HG03060 (cell line): ENCODE data around the gene NPSR1.
"Not testable (repeated sequence)": the region's sequence is repeated elsewhere in the genome, so short reads cannot be mapped to it uniquely, and the experiment has no call there.

Source experiments
- ATAC-seq: cut with Tn5 transposase; IDR thresholded peaks from one replicate; pipeline ENCODE4 v1.9.1; 2021; ENCODE audit warnings: low read depth, moderate number of reproducible peaks; ENCODE audit not compliant: unreplicated experiment

Gene NPSR1

GRCh38 chr7:34657632-34658268 lies at the start of gene NPSR1:
TSS of gene NPSR1 (plus strand) at chr7:34658218. CDS start at chr7:34658413, 195 bp downstream.
- no peak for ATAC-seq

GRCh38 chr7:34612661-34613060 lies 45.4 kb upstream of the NPSR1 start:
- ATAC-seq: no peak

GRCh38 chr7:34620425-34620824 lies 37.6 kb upstream of the NPSR1 start:
- ATAC-seq: no peak

- ATAC-seq: no peak
Measured at GRCh38 chr7:34622182-34622581, 35.8 kb upstream of the NPSR1 start.

- ATAC-seq: no peak
Measured at GRCh38 chr7:34622771-34623250, 35.2 kb upstream of the NPSR1 start.

- ATAC-seq: not testable (repeated sequence)
Measured at GRCh38 chr7:34628618-34629017, 29.4 kb upstream of the NPSR1 start.

GRCh38 chr7:34652809-34653208 lies 5.2 kb upstream of the NPSR1 start:
- no peak for ATAC-seq

- ATAC-seq: no peak
Measured at GRCh38 chr7:34653787-34654186, 4.2 kb upstream of the NPSR1 start.

GRCh38 chr7:34655384-34655783 lies 2.6 kb upstream of the NPSR1 start:
- ATAC-seq: peak; percentile 47

- no peak for ATAC-seq
Measured at GRCh38 chr7:34656041-34656440, 2.0 kb upstream of the NPSR1 start.

- ATAC-seq: no peak
Measured at GRCh38 chr7:34659472-34660075, 1.6 kb downstream of the NPSR1 start.

- ATAC-seq: no peak
Measured at GRCh38 chr7:34662058-34662708, 4.2 kb downstream of the NPSR1 start.

GRCh38 chr7:34664755-34665154 lies 6.7 kb downstream of the NPSR1 start:
- ATAC-seq: no peak

GRCh38 chr7:34672430-34672829 lies 14.4 kb downstream of the NPSR1 start:
- ATAC-seq: no peak

GRCh38 chr7:34673066-34673465 lies 15.0 kb downstream of the NPSR1 start:
- no peak for ATAC-seq

GRCh38 chr7:34675749-34676374 lies 17.8 kb downstream of the NPSR1 start:
- peak; percentile 51 for ATAC-seq

GRCh38 chr7:34677491-34677890 lies 19.5 kb downstream of the NPSR1 start:
- no peak for ATAC-seq

- no peak for ATAC-seq
Measured at GRCh38 chr7:34687529-34687928, 29.5 kb downstream of the NPSR1 start.

- ATAC-seq: no peak
Measured at GRCh38 chr7:34696415-34696814, 38.4 kb downstream of the NPSR1 start.

GRCh38 chr7:34709771-34710170 lies 51.8 kb downstream of the NPSR1 start:
- no peak for ATAC-seq

GRCh38 chr7:34718867-34719266 lies 60.8 kb downstream of the NPSR1 start:
- no peak for ATAC-seq
